GM12873 (cell line): ENCODE results near the gene ABL2.

Experiments
- TF ChIP-seq, protein P1 (sequence below): IDR thresholded peaks from 2 replicates; pipeline ENCODE4 v1.5.1; 2012; ENCODE audit warnings: low read depth, mild to moderate bottlenecking, moderate library complexity, low read length, control low read depth; ENCODE audit not compliant: insufficient read depth; ENCODE audit errors: missing control alignments

ABL2 gene

DNA sequence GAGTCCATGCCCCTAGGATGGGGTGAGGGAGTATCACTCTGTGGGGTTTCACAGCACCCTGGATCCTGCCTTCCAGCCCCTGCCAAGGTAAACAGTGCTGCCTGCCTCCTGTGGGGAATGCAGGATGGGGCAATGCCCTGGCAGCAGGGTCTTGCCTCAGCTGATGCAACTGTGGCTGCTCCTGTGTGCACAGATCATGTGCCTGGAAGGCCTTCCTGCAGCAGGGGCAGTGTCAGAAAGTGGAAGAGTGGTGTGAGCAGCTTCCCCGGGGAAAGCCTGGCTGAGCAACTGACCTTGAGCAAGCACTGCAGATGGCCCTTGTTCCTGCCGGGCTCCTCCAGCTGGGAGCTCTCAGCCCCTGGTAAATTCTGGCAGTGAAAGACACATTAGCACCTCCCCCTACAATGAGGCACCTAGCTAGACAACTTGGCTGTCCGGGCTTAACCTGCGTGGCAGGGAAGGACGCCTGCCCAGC is 137.7 kb downstream of the ABL2 start:
- TF ChIP-seq, protein P1, sequence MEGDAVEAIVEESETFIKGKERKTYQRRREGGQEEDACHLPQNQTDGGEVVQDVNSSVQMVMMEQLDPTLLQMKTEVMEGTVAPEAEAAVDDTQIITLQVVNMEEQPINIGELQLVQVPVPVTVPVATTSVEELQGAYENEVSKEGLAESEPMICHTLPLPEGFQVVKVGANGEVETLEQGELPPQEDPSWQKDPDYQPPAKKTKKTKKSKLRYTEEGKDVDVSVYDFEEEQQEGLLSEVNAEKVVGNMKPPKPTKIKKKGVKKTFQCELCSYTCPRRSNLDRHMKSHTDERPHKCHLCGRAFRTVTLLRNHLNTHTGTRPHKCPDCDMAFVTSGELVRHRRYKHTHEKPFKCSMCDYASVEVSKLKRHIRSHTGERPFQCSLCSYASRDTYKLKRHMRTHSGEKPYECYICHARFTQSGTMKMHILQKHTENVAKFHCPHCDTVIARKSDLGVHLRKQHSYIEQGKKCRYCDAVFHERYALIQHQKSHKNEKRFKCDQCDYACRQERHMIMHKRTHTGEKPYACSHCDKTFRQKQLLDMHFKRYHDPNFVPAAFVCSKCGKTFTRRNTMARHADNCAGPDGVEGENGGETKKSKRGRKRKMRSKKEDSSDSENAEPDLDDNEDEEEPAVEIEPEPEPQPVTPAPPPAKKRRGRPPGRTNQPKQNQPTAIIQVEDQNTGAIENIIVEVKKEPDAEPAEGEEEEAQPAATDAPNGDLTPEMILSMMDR = no peak

DNA sequence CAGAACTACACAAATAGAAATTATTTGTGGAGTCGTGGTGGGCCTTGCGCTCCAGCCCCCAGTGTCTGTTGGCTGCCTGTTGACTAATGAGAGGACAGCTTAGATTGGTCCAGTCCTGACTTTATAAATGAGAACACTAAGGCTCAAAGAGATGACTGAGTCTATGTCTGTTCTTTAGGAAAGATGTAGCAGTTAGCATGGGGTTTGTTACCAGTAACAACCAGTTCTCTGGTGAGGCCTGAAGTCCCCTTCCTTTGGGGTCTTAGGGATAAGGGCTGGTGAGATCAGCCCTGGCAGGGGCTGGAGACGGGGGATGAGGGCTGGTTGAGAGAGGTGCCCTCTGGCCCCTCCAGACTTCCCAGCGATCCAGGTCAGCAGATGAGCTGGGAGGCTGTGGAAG is 138.6 kb downstream of the ABL2 start:
- TF ChIP-seq, protein P1 = no peak

DNA sequence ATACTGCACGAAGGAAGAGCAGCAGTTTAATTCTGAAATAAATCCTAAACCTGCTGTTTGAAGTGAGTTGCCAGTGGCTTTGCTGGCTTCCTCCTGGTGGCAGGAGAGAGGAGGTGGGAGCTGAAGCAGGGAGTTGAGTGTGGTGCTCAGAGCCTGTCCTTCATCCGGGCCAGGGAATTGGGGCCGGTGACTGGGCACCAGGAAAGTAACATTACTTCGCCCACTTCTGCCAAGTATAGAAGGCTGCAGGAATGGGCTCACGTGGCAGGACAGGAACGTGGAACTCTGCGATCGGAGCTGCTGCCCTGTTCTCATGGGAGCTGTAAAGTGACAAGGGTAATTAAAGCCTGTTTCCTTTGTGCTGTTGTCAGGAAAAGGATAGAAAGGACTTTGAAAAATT is 139.0 kb downstream of the ABL2 start:
- TF ChIP-seq, protein P1 = no peak

DNA sequence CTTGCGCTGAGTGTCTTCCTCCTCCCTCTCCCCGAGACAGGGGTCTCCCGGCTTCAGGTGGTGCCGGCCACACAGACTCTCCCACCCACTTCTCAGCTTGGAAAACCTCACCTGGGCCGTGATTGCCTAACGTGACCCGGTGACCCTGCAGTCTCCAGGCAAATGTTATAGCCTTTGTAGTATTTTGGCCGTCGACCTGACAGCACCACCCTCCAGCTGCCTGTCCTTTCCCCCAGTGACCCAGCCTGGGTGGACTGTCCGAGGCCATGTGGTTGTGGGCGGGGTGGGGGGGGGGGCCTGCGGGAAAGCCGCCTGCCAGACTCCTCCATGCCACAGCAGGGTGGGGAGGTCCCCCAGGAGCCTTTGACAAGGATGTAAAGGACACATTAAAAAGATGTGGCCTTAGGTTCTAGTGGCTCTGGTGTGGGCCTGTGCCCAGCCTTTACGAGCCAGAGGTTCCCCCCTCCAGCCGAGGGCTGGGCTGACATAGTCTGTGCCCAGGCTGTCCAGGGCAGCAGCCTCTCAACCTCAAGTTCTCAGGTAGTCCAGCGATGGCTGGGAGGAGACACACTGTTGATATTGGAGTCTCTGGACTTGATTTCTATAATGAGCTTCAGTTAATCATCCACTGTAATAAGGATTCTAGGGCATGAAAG is 139.5 kb downstream of the ABL2 start:
- TF ChIP-seq, protein P1 = no peak

DNA sequence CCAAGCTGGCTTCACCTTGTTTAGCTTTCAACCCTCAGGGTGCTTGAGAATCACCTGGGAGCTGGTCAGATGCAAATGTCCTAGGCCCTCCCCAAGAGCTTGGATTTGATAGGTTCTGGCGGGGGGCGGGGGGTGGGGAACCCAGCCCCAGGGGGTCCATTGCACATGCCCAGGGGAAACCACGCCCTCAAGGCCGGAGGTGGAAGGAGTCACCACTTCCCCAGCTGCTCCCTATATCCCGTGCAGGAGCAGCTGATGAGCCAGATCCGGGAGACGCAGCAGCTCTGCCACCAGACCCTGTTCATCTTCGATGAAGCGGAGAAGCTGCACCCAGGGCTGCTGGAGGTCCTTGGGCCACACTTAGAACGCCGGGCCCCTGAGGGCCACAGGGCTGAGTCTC is 141.8 kb downstream of the ABL2 start:
- TF ChIP-seq, protein P1 = no peak

DNA sequence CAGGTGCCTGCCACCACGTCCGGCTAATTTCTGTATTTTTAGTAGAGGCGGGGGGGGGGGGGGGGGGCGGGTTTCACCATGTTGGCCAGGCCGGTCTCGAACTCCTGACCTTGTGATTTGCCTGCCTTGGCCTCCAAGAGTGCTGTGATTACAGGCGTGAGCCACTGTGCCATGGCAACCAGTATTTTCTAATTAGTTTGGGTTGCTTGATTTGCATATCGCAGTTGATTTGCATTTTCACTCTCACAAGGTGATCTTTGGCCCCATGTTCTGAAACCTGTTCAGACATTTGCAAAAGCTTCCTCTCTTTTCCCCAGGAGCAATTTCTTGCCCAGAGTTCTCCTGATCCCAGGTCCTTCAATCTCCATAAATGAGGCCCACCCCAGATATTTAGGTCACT is 145.9 kb downstream of the ABL2 start:
- TF ChIP-seq, protein P1 = no peak

DNA sequence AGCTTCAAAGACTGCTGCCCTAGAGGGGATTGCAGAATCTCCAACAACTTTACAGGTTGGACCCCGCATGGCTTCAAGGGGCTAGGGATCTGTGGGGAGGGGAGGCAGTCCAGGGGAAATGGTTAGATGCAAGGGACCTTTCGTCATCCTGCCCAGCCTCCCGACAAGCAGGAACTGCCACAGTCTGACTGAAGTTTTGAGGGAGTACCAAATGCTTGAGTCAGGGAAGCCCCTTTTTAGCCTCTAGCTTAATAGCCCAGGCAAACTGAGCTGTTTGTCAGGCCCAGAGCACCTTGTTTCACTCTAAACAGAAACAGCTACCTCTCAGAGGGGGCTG is 146.5 kb downstream of the ABL2 start:
- TF ChIP-seq, protein P1 = no peak
